SK-MEL-5 (cell line): ENCODE results near the gene HTRA3. TPM values are rescaled to one million over a fixed set of nuclear protein-coding genes. Genes with fewer than 3 reads are reported as not detected.

Experiments used
- DNase-seq: peaks from one replicate; pipeline ENCODE4 v3.0.0-alpha.2; 2016; ENCODE audit warnings: low read depth, low spot score
- in situ Hi-C: cut with HindIII; loops from 2 replicates; pipeline ENCODE4 v1.10.0; 2016; ENCODE audit warnings: low sequenced_read_pairs, high pct_unique_total_duplicates, low pct_unique_long_range_greater_than_20kb
- total RNA-seq: library from RNA; depleted of rRNA; stranded (reverse); fragments of >200 nt; shearing (Covaris generic); gene quantifications from 2 replicates; pipeline ENCODE4 v1.2.3, GENCODE V29; 2014

The HTRA3 gene
- total RNA-seq, 1 experiment from 2014 or later = not detected

GRCh38 chr4:8308856-8309771, 39.6 kb downstream of the HTRA3 start:
- in situ Hi-C loops = no loop called here
- DNase-seq = no peak

GRCh38 chr4:8310306-8310705, 40.8 kb downstream of the HTRA3 start:
- no peak for DNase-seq

GRCh38 chr4:8311101-8312068, 41.8 kb downstream of the HTRA3 start:
- in situ Hi-C loops = no loop called here
- DNase-seq = no peak

More at GRCh38 chr4:8310306-8310705, 40.8 kb downstream of the HTRA3 start:
- in situ Hi-C loops = no loop called here

GRCh38 chr4:8312069-8312445, 42.5 kb downstream of the HTRA3 start:
- in situ Hi-C loops = no loop called here
- no peak for DNase-seq

- DNase-seq = no peak
- in situ Hi-C loops = no loop called here
Measured at GRCh38 chr4:8312976-8313375, 43.4 kb downstream of the HTRA3 start.

GRCh38 chr4:8314691-8315255, 45.2 kb downstream of the HTRA3 start:
- in situ Hi-C loops = no loop called here
- DNase-seq = no peak

- DNase-seq = no peak
- in situ Hi-C loops = no loop called here
Measured at GRCh38 chr4:8315435-8316250, 46.1 kb downstream of the HTRA3 start.

- in situ Hi-C loops = no loop called here
- DNase-seq = no peak
Measured at GRCh38 chr4:8316251-8316771, 46.8 kb downstream of the HTRA3 start.

GRCh38 chr4:8316911-8317351, 47.4 kb downstream of the HTRA3 start:
- in situ Hi-C loops = no loop called here
- no peak for DNase-seq

- in situ Hi-C loops = no loop called here
- DNase-seq = no peak
Measured at GRCh38 chr4:8317474-8317873, 47.9 kb downstream of the HTRA3 start.

GRCh38 chr4:8318509-8318908, 49.0 kb downstream of the HTRA3 start:
- no peak for DNase-seq
- in situ Hi-C loops = no loop called here

- in situ Hi-C loops = no loop called here
Measured at GRCh38 chr4:8319061-8319460, 49.5 kb downstream of the HTRA3 start.

GRCh38 chr4:8319731-8320385, 50.3 kb downstream of the HTRA3 start:
- no peak for DNase-seq
- in situ Hi-C loops = no loop called here

More at GRCh38 chr4:8319061-8319460, 49.5 kb downstream of the HTRA3 start:
- DNase-seq = no peak

GRCh38 chr4:8320386-8320750, 50.8 kb downstream of the HTRA3 start:
- in situ Hi-C loops = no loop called here
- DNase-seq = peak; percentile 23

- no peak for DNase-seq
- in situ Hi-C loops = no loop called here
Measured at GRCh38 chr4:8321220-8321619, 51.7 kb downstream of the HTRA3 start.

GRCh38 chr4:8321771-8322170, 52.2 kb downstream of the HTRA3 start:
- no peak for DNase-seq
- in situ Hi-C loops = no loop called here
